Testis (tissue), 3 donors: ENCODE measurements around the gene ESR2. TPM values are rescaled to one million over a fixed set of nuclear protein-coding genes. Genes with fewer than 3 reads are reported as not detected.
A peak's percentile ranks its signal among the peaks of the same experiment; 100 is the strongest.

ENCODE experiments used
- DNase-seq: peaks from one replicate; pipeline ENCODE4 v3.0.0-alpha.2; 2019
- H3K27ac ChIP-seq, 2 donors: fragments of 200-600 bp; sonication (generic); one replicate each; pipeline ENCODE4 v1.5.1; 2019
- H3K27me3 ChIP-seq: fragments of 200-600 bp; sonication (generic); one replicate; pipeline ENCODE4 v1.5.1; 2019
- H3K36me3 ChIP-seq: fragments of 200-600 bp; sonication (generic); one replicate; pipeline ENCODE4 v1.5.1; 2017; ENCODE audit warnings: low read depth; ENCODE audit errors: missing control alignments
- H3K4me1 ChIP-seq: fragments of 200-600 bp; sonication (generic); one replicate; pipeline ENCODE4 v1.5.1; 2019
- H3K4me3 ChIP-seq, 2 donors: fragments of 200-600 bp; sonication (generic); one replicate each; pipeline ENCODE4 v1.5.1; 2017 to 2019
- H3K9me3 ChIP-seq: fragments of 200-600 bp; sonication (generic); one replicate; pipeline ENCODE4 v1.5.1; 2017
- POLR2A ChIP-seq: fragments of 450-650 bp; IDR thresholded peaks from one replicate; pipeline ENCODE4 v1.6.1; 2017; ENCODE audit warnings: antibody characterized with exemption, mild to moderate bottlenecking, moderate library complexity
- WGBS, 2 donors: methylation state at CpG; one replicate each; pipeline ENCODE4 v1.1.5; 2018; 5-methylcytosine and 5-hydroxymethylcytosine counted together
- intact Hi-C: fragments of 100-400 bp; cut with DNase I; formaldehyde crosslinking; loops from one replicate; pipeline ENCODE4 v1.15.1; 2023; ENCODE audit warnings: low total_unique reads
- polyA plus RNA-seq: library from polyadenylated mRNA; stranded (reverse); fragments of 350-450 nt; fragmentation: Illumina TruSeq; extraction: RNeasy Lipid Tissue Mini Kit (QIAGEN cat#74804); gene quantifications from one replicate; pipeline ENCODE4 v1.2.3, GENCODE V29; 2014; ENCODE audit warnings: low read depth, low replicate concordance; ENCODE audit not compliant: insufficient read depth
- total RNA-seq, 2 donors: library from RNA; depleted of rRNA; stranded (reverse); fragments of >200 nt; gene quantifications; one replicate each; pipeline ENCODE4 v1.2.3, GENCODE V29; 2016
- TF ChIP-seq, protein P1 (sequence below), 3 experiments: fragments of 450-650 bp in 2 of 3; fragments of 200-600 bp in 1 of 3; sonication (generic) in 1 of 3; IDR thresholded peaks; one replicate each; pipeline ENCODE4 v1.5.1; 2016 to 2019; ENCODE audit warnings: antibody characterized with exemption in 3 of 3, mild to moderate bottlenecking in 2 of 3, moderate library complexity in 1 of 3

ESR2 gene
- total and polyA plus RNA-seq, 3 donors from 2014 or later: 17.2 to 33.3 (median 19.8) TPM

DNA sequence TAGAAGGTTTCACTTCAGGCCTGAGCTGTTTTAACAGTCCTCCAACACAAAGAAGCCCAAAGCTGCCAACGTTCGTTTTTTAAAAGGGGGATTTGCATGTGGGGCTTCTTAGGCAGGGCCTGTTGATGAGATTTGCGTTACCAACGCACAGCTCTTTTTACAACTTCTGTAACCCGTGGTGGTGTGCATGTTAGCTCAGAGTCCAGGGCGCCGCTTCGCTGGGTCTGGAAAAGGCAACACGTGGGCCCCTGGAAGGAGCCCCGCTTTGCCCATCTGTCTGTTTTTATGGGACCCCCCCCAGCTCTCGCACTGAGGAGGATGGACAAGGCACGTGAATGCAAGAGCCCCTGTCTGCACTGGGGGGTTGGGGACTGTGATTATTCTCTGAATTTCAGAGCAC, 84.0 kb downstream of the ESR2 start:
- peak overlapping the region in 1 of 2 donors; percentile 47 for H3K27ac ChIP-seq
- WGBS, 2 donors: 86 to 87% methylated on average over 12 of the region's 12 CpGs
- DNase-seq: no peak
- no peaks in the 10 kb centered on the region for H3K9me3 ChIP-seq
- no peaks in the 10 kb centered on the region for H3K27me3 ChIP-seq
- no peaks in the 10 kb centered on the region for H3K36me3 ChIP-seq
- TF ChIP-seq POLR2A: no peak
- TF ChIP-seq, protein P1, sequence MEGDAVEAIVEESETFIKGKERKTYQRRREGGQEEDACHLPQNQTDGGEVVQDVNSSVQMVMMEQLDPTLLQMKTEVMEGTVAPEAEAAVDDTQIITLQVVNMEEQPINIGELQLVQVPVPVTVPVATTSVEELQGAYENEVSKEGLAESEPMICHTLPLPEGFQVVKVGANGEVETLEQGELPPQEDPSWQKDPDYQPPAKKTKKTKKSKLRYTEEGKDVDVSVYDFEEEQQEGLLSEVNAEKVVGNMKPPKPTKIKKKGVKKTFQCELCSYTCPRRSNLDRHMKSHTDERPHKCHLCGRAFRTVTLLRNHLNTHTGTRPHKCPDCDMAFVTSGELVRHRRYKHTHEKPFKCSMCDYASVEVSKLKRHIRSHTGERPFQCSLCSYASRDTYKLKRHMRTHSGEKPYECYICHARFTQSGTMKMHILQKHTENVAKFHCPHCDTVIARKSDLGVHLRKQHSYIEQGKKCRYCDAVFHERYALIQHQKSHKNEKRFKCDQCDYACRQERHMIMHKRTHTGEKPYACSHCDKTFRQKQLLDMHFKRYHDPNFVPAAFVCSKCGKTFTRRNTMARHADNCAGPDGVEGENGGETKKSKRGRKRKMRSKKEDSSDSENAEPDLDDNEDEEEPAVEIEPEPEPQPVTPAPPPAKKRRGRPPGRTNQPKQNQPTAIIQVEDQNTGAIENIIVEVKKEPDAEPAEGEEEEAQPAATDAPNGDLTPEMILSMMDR (IDR thresholded peaks at IDR 0.05): no peak
- H3K4me1 ChIP-seq: peaks cover 13% of the 10 kb centered on the region
- intact Hi-C loops: no loop called here
- H3K4me3 ChIP-seq: no peak overlapping the region

- peak; percentile 54 for DNase-seq
- H3K4me3 ChIP-seq: no peak overlapping the region
- no peaks in the 10 kb centered on the region for H3K36me3 ChIP-seq
- 56 to 65% methylated on average over 7 to 21 of the region's 21 CpGs for WGBS, 2 donors
- H3K9me3 ChIP-seq: no peaks in the 10 kb centered on the region
- H3K4me1 ChIP-seq: peaks cover 13% of the 10 kb centered on the region
- H3K27me3 ChIP-seq: no peaks in the 10 kb centered on the region
- intact Hi-C loops: no loop called here
- H3K27ac ChIP-seq: peak overlapping the region; percentile 6 to 47
- TF ChIP-seq POLR2A: no peak
- TF ChIP-seq, protein P1 (IDR thresholded peaks at IDR 0.05): no peak
These were observed 84.6 kb downstream of the ESR2 start for GRCh38 chr14:64209444-64210131.

DNA sequence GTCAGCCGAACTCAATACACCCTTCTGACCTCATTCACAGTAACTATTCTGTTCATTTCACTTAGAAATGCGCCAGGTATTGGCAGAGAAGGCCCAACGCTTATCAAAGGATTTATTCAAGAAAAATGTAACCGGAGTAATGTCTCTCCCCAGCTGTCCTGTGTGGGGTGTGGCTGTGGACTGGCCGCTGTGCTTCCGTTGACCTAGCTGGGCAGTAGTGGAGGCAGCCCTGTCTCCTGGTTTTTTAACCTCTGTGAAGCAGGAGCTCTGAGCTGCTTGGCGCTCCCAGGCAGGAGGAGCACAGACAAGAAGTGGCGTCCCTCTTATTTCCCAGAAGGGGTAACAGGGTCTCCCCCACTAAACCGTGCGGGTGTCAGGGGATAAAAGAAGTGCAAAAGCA, 85.2 kb downstream of the ESR2 start:
- peaks cover 13% of the 10 kb centered on the region for H3K4me1 ChIP-seq
- H3K27me3 ChIP-seq: no peaks in the 10 kb centered on the region
- 66 to 86% methylated on average over 10 of the region's 10 CpGs for WGBS, 2 donors
- TF ChIP-seq, protein P1 (IDR thresholded peaks at IDR 0.05): no peak
- no peak for TF ChIP-seq POLR2A
- peak overlapping the region; percentile 6 to 47 for H3K27ac ChIP-seq
- no peaks in the 10 kb centered on the region for H3K36me3 ChIP-seq
- no peak overlapping the region for H3K4me3 ChIP-seq
- no peaks in the 10 kb centered on the region for H3K9me3 ChIP-seq
- intact Hi-C loops: no loop called here
- DNase-seq: no peak

DNA sequence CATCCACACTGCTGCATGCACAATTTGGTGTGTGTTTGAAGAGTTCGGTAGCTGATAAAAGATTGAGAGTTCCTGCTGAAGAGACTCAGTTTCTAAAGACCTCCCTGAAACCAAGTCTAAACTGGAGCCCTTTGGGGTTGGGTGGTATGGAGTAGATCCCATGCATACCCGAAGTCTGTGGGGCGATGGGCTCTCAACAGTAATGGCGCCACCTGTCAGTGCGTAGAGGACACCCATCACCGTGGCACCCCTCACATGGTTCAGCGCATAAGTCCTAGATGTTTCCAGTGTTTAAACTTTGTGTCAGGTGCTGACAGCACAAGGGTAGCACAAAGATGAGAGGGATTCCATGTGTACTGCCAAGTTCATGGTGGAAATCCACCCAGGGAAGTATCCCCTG, 85.9 kb downstream of the ESR2 start:
- no peak overlapping the region for H3K27ac ChIP-seq
- H3K4me3 ChIP-seq: no peak overlapping the region
- H3K4me1 ChIP-seq: peaks cover 13% of the 10 kb centered on the region
- no peaks in the 10 kb centered on the region for H3K36me3 ChIP-seq
- DNase-seq: no peak
- TF ChIP-seq, protein P1 (IDR thresholded peaks at IDR 0.05): no peak
- no peak for TF ChIP-seq POLR2A
- H3K9me3 ChIP-seq: no peaks in the 10 kb centered on the region
- H3K27me3 ChIP-seq: no peaks in the 10 kb centered on the region
- WGBS, 2 donors: 93 to 97% methylated on average over 7 of the region's 7 CpGs
- intact Hi-C loops: no loop called here
